Measurements from ENCODE around the gene PPP1R11. TPM values are rescaled to one million over a fixed set of nuclear protein-coding genes. Genes with fewer than 3 reads are reported as not detected.

Gene PPP1R11
- total and polyA plus RNA-seq, 2 of the 13 experiments (the other 11 are each of a cell fraction or from before 2014, with no cell fraction given), result 32.1 to 58.9 TPM

DNA sequence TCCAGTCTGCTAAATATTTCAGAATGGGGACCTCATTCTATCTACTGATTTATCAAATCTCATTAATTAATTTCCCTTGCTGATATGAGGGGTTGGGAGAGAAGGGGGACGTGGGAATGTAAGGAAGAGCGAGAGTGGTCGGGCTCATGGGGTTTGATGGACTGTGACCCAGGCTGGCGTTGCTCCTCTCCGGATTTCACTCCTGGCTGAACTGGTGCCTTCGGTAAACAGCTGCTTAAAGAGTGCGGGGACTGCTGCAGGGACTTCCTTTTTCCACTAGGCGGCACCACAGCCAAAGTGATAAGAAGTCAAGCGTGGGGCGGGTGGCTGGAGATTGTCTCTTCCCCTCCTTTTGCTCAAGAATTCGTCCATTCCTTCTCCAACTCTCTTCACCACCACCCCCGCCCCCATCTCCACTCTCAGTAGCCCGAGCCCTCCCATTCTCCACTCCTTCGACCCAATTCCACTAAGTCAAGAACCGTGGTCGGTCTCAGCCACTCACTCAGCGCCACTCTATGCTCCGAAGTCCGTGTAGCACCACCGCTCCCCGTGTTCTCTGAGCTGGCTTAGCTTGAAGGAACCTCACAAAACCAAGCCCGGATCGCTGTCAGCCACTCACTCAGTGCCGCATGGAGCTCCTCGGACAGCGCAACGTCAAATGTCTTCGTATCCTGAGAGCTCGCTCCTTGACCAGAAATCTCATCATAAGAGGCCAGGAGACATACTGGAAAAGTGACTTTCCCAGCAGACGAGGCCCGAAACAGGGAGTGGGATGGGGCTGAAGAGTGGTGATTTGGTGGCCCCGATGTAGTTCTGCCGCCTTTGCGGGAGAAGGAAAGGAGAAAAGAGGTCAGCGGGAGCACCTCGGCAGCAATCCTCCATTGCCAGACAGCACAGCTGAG is 36.2 kb downstream of the PPP1R11 start (continued):
- TF ChIP-seq MED8 (CRISPR knock-in tag; IDR thresholded peaks at IDR 0.05; ENCODE audit: insufficient replicate concordance) (no peak), PRDM15 (CRISPR knock-in tag; IDR thresholded peaks at IDR 0.05) (peak; percentile 92), FOXK1 (CRISPR knock-in tag; IDR thresholded peaks at IDR 0.05; ENCODE audit: borderline replicate concordance, low read depth) (peak; percentile 74; the same call in 1 of the 2 replicates), MEIS1 (CRISPR knock-in tag; IDR thresholded peaks at IDR 0.05; ENCODE audit: borderline replicate concordance) (peak; percentile 40; the same call in 1 of the 2 replicates), ZNF253 (CRISPR knock-in tag; IDR thresholded peaks at IDR 0.05; ENCODE audit: borderline replicate concordance) (no peak), IKZF1 (IDR thresholded peaks at IDR 0.05) (no peak), SP4 (CRISPR knock-in tag; IDR thresholded peaks at IDR 0.05) (peak; percentile 76), U2AF1 (optimal IDR thresholded peaks at IDR 0.05; ENCODE audit: low read depth, low read length) (no peak), POLR2AphosphoS2 (IDR thresholded peaks at IDR 0.05; ENCODE audit: low read depth, low read length) (no peak), DMAP1 (CRISPR knock-in tag; IDR thresholded peaks at IDR 0.05) (peak; percentile 53; the same call in 1 of the 2 replicates), KMT2A (CRISPR knock-in tag; IDR thresholded peaks at IDR 0.05) (peak; percentile 67; the same call in 1 of the 2 replicates), ATF7-NPFF (CRISPR knock-in tag; IDR thresholded peaks at IDR 0.05; ENCODE audit: low read depth) (no peak), TARDBP (CRISPR knock-in tag; IDR thresholded peaks at IDR 0.05) (peak; percentile 25; the same call in 1 of the 2 replicates)
- TF ChIP-seq, protein P1, sequence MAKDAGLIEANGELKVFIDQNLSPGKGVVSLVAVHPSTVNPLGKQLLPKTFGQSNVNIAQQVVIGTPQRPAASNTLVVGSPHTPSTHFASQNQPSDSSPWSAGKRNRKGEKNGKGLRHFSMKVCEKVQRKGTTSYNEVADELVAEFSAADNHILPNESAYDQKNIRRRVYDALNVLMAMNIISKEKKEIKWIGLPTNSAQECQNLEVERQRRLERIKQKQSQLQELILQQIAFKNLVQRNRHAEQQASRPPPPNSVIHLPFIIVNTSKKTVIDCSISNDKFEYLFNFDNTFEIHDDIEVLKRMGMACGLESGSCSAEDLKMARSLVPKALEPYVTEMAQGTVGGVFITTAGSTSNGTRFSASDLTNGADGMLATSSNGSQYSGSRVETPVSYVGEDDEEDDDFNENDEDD (CRISPR knock-in tag; IDR thresholded peaks at IDR 0.05; ENCODE audit: borderline replicate concordance), result no peak; the same call in 1 of the 2 replicates
- TF ChIP-seq, protein P2, sequence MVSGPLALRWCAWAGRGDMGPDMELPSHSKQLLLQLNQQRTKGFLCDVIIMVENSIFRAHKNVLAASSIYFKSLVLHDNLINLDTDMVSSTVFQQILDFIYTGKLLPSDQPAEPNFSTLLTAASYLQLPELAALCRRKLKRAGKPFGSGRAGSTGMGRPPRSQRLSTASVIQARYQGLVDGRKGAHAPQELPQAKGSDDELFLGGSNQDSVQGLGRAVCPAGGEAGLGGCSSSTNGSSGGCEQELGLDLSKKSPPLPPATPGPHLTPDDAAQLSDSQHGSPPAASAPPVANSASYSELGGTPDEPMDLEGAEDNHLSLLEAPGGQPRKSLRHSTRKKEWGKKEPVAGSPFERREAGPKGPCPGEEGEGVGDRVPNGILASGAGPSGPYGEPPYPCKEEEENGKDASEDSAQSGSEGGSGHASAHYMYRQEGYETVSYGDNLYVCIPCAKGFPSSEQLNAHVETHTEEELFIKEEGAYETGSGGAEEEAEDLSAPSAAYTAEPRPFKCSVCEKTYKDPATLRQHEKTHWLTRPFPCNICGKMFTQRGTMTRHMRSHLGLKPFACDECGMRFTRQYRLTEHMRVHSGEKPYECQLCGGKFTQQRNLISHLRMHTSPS (CRISPR knock-in tag; IDR thresholded peaks at IDR 0.05; ENCODE audit: low read depth), result no peak
- TF ChIP-seq, protein P3, sequence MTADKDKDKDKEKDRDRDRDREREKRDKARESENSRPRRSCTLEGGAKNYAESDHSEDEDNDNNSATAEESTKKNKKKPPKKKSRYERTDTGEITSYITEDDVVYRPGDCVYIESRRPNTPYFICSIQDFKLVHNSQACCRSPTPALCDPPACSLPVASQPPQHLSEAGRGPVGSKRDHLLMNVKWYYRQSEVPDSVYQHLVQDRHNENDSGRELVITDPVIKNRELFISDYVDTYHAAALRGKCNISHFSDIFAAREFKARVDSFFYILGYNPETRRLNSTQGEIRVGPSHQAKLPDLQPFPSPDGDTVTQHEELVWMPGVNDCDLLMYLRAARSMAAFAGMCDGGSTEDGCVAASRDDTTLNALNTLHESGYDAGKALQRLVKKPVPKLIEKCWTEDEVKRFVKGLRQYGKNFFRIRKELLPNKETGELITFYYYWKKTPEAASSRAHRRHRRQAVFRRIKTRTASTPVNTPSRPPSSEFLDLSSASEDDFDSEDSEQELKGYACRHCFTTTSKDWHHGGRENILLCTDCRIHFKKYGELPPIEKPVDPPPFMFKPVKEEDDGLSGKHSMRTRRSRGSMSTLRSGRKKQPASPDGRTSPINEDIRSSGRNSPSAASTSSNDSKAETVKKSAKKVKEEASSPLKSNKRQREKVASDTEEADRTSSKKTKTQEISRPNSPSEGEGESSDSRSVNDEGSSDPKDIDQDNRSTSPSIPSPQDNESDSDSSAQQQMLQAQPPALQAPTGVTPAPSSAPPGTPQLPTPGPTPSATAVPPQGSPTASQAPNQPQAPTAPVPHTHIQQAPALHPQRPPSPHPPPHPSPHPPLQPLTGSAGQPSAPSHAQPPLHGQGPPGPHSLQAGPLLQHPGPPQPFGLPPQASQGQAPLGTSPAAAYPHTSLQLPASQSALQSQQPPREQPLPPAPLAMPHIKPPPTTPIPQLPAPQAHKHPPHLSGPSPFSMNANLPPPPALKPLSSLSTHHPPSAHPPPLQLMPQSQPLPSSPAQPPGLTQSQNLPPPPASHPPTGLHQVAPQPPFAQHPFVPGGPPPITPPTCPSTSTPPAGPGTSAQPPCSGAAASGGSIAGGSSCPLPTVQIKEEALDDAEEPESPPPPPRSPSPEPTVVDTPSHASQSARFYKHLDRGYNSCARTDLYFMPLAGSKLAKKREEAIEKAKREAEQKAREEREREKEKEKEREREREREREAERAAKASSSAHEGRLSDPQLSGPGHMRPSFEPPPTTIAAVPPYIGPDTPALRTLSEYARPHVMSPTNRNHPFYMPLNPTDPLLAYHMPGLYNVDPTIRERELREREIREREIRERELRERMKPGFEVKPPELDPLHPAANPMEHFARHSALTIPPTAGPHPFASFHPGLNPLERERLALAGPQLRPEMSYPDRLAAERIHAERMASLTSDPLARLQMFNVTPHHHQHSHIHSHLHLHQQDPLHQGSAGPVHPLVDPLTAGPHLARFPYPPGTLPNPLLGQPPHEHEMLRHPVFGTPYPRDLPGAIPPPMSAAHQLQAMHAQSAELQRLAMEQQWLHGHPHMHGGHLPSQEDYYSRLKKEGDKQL (CRISPR knock-in tag; IDR thresholded peaks at IDR 0.05; ENCODE audit: low read depth), result no peak
